ENCODE measurements around the gene ADCY1.

Gene ADCY1

DNA sequence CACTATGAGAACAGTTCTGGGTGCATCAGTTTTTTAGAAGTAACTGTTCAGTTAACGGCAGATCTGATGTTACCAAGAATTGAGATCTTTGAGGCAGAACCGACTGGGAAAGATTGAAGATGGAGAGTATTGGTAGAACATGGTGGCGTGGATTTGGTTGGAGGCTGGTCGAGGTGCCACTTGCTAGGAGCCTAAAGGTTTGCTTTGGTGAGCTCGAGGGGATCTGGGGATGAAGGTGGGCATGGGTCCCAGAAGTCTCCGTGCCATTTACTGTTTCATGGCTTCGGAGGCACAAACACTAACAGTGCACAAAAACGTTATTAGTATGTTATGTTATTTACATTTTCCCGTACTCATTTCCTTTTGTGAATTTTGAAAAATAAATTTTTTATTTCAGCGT, 81.4 kb downstream of the ADCY1 start:
- TF ChIP-seq CTCF (IDR thresholded peaks at IDR 0.05; ENCODE audit: low read depth, low read length) = no peak
- H3K4me3 ChIP-seq (ENCODE audit: low read depth, low read length) = no peak overlapping the region

- no peak overlapping the region for H3K4me3 ChIP-seq (ENCODE audit: low read depth, low read length)
- TF ChIP-seq CTCF (IDR thresholded peaks at IDR 0.05; ENCODE audit: low read depth, low read length) = no peak
Measured at GRCh38 chr7:45656431-45656830, 82.3 kb downstream of the ADCY1 start.

- TF ChIP-seq CTCF (IDR thresholded peaks at IDR 0.05; ENCODE audit: low read depth, low read length) = no peak
- H3K4me3 ChIP-seq (ENCODE audit: low read depth, low read length) = no peak overlapping the region
Measured at GRCh38 chr7:45657136-45657889, 83.1 kb downstream of the ADCY1 start.

- no peak for TF ChIP-seq CTCF (IDR thresholded peaks at IDR 0.05; ENCODE audit: low read depth, low read length)
- no peak overlapping the region for H3K4me3 ChIP-seq (ENCODE audit: low read depth, low read length)
Measured at GRCh38 chr7:45657890-45658715, 83.9 kb downstream of the ADCY1 start.

DNA sequence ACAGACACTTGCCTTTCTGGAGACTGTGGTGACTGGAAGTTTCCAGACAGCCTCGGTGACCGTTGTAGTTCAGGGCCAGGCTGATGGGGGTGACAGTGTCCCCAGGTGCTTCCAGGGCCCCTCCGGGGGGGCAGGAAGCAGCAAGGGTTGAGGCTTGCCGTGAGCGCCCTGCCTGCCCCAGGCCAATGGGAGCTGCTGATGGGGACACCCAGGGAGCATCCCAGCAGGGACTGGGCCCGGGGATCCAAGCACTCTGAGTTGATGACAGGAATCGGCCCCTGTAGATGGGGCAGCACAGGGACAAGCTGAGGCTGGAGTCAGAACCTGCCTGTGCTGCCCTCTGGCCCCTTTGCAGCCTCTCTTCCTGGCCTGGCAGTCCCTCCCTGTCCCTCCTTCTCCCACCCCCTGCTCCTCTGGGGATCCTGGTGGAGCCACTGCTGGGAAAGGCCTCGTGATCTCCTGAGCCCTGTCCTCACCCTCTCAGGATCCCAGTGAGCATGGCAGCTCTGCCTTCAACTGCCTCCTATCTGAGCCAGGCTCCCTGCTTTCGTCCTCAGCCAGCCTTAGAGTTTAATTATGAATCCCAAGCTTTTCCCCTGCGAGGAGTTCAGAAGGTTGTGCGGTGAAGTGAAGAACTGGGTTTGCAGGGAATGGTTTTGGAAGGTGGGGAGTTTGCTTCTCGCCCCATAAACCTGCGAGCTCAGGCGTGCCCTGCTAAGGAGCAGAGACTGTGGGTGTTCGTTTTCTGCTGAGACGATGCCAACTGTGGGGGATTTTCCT, 84.7 kb downstream of the ADCY1 start:
- no peak for TF ChIP-seq CTCF (IDR thresholded peaks at IDR 0.05; ENCODE audit: low read depth, low read length)
- no peak overlapping the region for H3K4me3 ChIP-seq (ENCODE audit: low read depth, low read length)

GRCh38 chr7:45659496-45660139, 85.5 kb downstream of the ADCY1 start:
- TF ChIP-seq CTCF (IDR thresholded peaks at IDR 0.05; ENCODE audit: low read depth, low read length) = no peak
- H3K4me3 ChIP-seq (ENCODE audit: low read depth, low read length) = no peak overlapping the region
